WERI-Rb-1 (cell line): ENCODE data around the gene PDE10A.

Experiments used
- DNase-seq: peaks from one replicate; pipeline ENCODE4 v3.0.0-alpha.2; 2020
- H3K27ac ChIP-seq: fragments of 250-450 bp; sonication (Bioruptor Pico); 2 replicates; pipeline ENCODE4 v1.5.1; 2020; ENCODE audit warnings: mild to moderate bottlenecking, moderate library complexity
- H3K27me3 ChIP-seq: fragments of 250-450 bp; sonication (Bioruptor Pico); 2 replicates; pipeline ENCODE4 v1.5.1; 2021; ENCODE audit warnings: mild to moderate bottlenecking, low read depth, moderate library complexity; ENCODE audit not compliant: insufficient read depth, severe bottlenecking
- H3K36me3 ChIP-seq: fragments of 250-450 bp; sonication (Bioruptor Pico); 2 replicates; pipeline ENCODE4 v1.5.1; 2020; ENCODE audit warnings: mild to moderate bottlenecking, moderate library complexity
- H3K4me3 ChIP-seq: 2 replicates; pipeline ENCODE4 v1.5.1; 2011; ENCODE audit warnings: low read depth, mild to moderate bottlenecking, control low read depth, low read length
- H3K9me3 ChIP-seq: fragments of 250-450 bp; sonication (Bioruptor Pico); 2 replicates; pipeline ENCODE4 v1.5.1; 2021; ENCODE audit warnings: mild to moderate bottlenecking, moderate library complexity; ENCODE audit not compliant: severe bottlenecking
- CTCF ChIP-seq: IDR thresholded peaks from 2 replicates; pipeline ENCODE4 v1.5.1; 2011; ENCODE audit warnings: low read depth, mild to moderate bottlenecking, control low read depth, inconsistent platforms, low read length

PDE10A gene

GRCh38 chr6:165548450-165548849 lies 114.6 kb downstream of the PDE10A start:
- H3K36me3 ChIP-seq, result no peaks in the 10 kb centered on the region
- peaks cover 68% of the 10 kb centered on the region for H3K27me3 ChIP-seq
- DNase-seq, result no peak
- no peak for TF ChIP-seq CTCF
- H3K4me3 ChIP-seq, result no peak overlapping the region
- H3K9me3 ChIP-seq, result no peaks in the 10 kb centered on the region
- H3K27ac ChIP-seq, result no peak overlapping the region

GRCh38 chr6:165545806-165546205 lies 117.2 kb downstream of the PDE10A start:
- no peak for TF ChIP-seq CTCF
- Histone ChIP-seq H3K4me3 (no peak overlapping the region), H3K27ac (no peak overlapping the region), H3K27me3 (peaks cover 62% of the 10 kb centered on the region), H3K9me3 (no peaks in the 10 kb centered on the region), H3K36me3 (no peaks in the 10 kb centered on the region)
- no peak for DNase-seq

- no peaks in the 10 kb centered on the region for H3K9me3 ChIP-seq
These were observed 119.3 kb downstream of the PDE10A start for GRCh38 chr6:165543781-165544180.

GRCh38 chr6:165536911-165537310 lies 126.1 kb downstream of the PDE10A start:
- Histone ChIP-seq H3K9me3 (no peaks in the 10 kb centered on the region), H3K27ac (no peak overlapping the region), H3K36me3 (no peaks in the 10 kb centered on the region), H3K4me3 (no peak overlapping the region), H3K27me3 (peaks cover 58% of the 10 kb centered on the region)
- TF ChIP-seq CTCF, result no peak
- DNase-seq, result no peak

More at GRCh38 chr6:165543781-165544180, 119.3 kb downstream of the PDE10A start:
- no peak for DNase-seq
- Histone ChIP-seq H3K36me3 (no peaks in the 10 kb centered on the region), H3K27ac (no peak overlapping the region), H3K27me3 (peaks cover 64% of the 10 kb centered on the region), H3K4me3 (no peak overlapping the region)
- no peak for TF ChIP-seq CTCF

GRCh38 chr6:165519316-165519715 lies 143.7 kb downstream of the PDE10A start:
- no peaks in the 10 kb centered on the region for H3K36me3 ChIP-seq
- H3K27me3 ChIP-seq, result peaks cover 54% of the 10 kb centered on the region
- H3K27ac ChIP-seq, result no peak overlapping the region
- H3K4me3 ChIP-seq, result no peak overlapping the region
- no peak for TF ChIP-seq CTCF
- H3K9me3 ChIP-seq, result no peaks in the 10 kb centered on the region
- no peak for DNase-seq

DNA sequence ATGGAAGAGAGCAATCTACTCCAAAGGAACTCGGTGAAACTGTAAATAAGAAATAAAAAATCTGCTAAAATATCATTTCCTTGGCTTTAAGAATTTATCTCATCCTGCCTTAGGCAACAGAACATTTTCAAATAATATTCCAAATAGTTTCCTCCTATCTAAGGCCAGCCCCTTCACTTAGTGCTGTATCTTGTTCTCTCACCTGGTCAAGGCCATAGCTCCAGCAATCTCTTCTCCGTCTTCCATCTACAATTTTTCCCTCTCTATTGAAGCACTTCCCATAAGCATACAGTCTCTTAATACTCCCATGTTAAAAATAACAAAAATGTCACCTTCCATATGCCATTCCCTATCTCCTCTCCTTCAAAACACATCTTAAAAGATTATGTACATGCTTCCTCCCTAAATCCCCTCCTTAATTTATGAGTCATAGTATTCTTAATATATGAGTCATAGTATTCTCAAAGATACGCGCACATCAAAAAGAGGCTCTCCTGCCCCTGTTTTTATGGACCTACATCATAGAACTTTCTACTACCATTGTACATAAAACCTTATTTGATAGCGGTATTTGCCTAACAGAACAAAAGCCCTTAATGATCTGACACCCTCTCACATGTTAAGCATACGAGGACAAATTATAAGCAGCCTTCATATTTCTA lies 146.9 kb downstream of the PDE10A start:
- H3K27ac ChIP-seq, result no peak overlapping the region
- no peaks in the 10 kb centered on the region for H3K36me3 ChIP-seq
- no peak for DNase-seq
- H3K9me3 ChIP-seq, result no peaks in the 10 kb centered on the region
- TF ChIP-seq CTCF, result no peak
- H3K4me3 ChIP-seq, result no peak overlapping the region
- H3K27me3 ChIP-seq, result peaks cover 57% of the 10 kb centered on the region
